Pancreas (tissue), 10 donors: ENCODE results near the gene SRRD. TPM values are rescaled to one million over a fixed set of nuclear protein-coding genes. Genes with fewer than 3 reads are reported as not detected.

Source experiments
- ATAC-seq, 4 donors: fragments of 200-7000 bp; cut with Tn5 transposase; one replicate each; pipeline versions ENCODE4 v1.8.0 to v1.9.1; 2020; ENCODE audit warnings: mild to moderate bottlenecking in 4 of 4, moderate library complexity in 4 of 4
- DNase-seq, 6 donors: peaks; one replicate each; pipeline ENCODE4 v3.0.0-alpha.2; 2020
- FAIRE-seq: peaks from 2 replicates; lab custom pipeline; 2012; peaks lifted over from hg19 to GRCh38; lab: Jason Lieb, UNC
- H3K27ac ChIP-seq, 4 donors: fragments of 200-600 bp; sonication (generic); 1 replicate in 3 of 4; 2 replicates in 1 of 4; pipeline versions ENCODE4 v1.5.0 to v1.8.0; 2020
- H3K27me3 ChIP-seq, 4 donors: fragments of 200-600 bp; one replicate each; pipeline ENCODE4 v1.8.0; 2021
- H3K36me3 ChIP-seq, 3 donors: fragments of 200-600 bp; sonication (generic) in 1 of 3; one replicate each; pipeline versions ENCODE4 v1.5.0 to v1.8.0; 2020 to 2021
- H3K4me1 ChIP-seq, 3 donors: fragments of 200-600 bp; one replicate each; pipeline ENCODE4 v1.8.0; 2021
- H3K4me3 ChIP-seq, 4 donors: fragments of 200-600 bp; sonication (generic) in 2 of 4; one replicate each; pipeline versions ENCODE4 v1.5.0 to v1.8.0; 2020 to 2021
- H3K9me3 ChIP-seq, 4 donors: fragments of 200-600 bp; one replicate each; pipeline ENCODE4 v1.8.0; 2021
- CTCF ChIP-seq, 4 donors: fragments of 200-600 bp; sonication (generic) in 3 of 4; IDR thresholded peaks; one replicate each; pipeline versions ENCODE4 v1.5.0 to v1.8.0; 2021; ENCODE audit warnings: antibody characterized with exemption in 4 of 4
- WGBS, 2 donors: extraction: QIAGEN DNeasy Blood & Tissue Kit; methylation state at CpG; one replicate each; pipeline ENCODE4 v1.1.7; 2013; 5-methylcytosine and 5-hydroxymethylcytosine counted together
- intact Hi-C, 3 donors: fragments of 100-400 bp; cut with DNase I; formaldehyde crosslinking; loops; one replicate each; pipeline versions ENCODE4 v1.11.1 to v1.14.2; 2022
- polyA plus RNA-seq, 2 donors: library from polyadenylated mRNA; stranded (reverse); fragments of 200-250 nt; gene quantifications; one replicate each; pipeline ENCODE4 v1.2.3, GENCODE V29; 2013
- total RNA-seq, 6 donors: library from RNA; stranded (reverse); fragmentation: NEBNext Ultra II Directional in 4 of 6; extraction: Animal tissue kit (Norgen Biotek cat#: 25700) in 4 of 6; gene quantifications; one replicate each; pipeline versions ENCODE4 v1.2.1 to v1.2.4, GENCODE V29; 2021 to 2023
- donor health status: healthy with polysubstance abuse.
- donor health status: DM: no; HTN: no; CAD: no; lungs with moderate emphysema.
- donor health status: DM: no; HTN: no; CAD: no.
- donor health status: control.
- donor health status: control.
- donor health status: Bipolar disorder and iron deficiency.
- donor health status: DM: yes; HTN: yes; CAD: no.
- donor health status: DM: no; HTN: no; CAD: no.
- donor health status: DM: no; HTN: no; CAD: no.
- donor health status: DM: yes; HTN: yes; CAD: no.

The SRRD gene
- total and polyA plus RNA-seq, 8 donors, result 6.3 to 13.6 (median 10.8) TPM

GRCh38 chr22:26501996-26502395, 18.3 kb downstream of the SRRD start:
- H3K36me3 ChIP-seq, result peaks cover 6 to 93% (median 65%) of the 10 kb centered on the region in 3 donors
- intact Hi-C loops, result no loop called here
- no peak overlapping the region for H3K27ac ChIP-seq
- FAIRE-seq (no peak), ATAC-seq (no peak), DNase-seq (no peak)
- H3K4me3 ChIP-seq, result no peak overlapping the region
- no peaks in the 10 kb centered on the region for H3K9me3 ChIP-seq
- H3K4me1 ChIP-seq, result no peaks in the 10 kb centered on the region
- 84% methylated on average over 2 of the region's 2 CpGs for WGBS, 2 donors
- TF ChIP-seq CTCF (IDR thresholded peaks at IDR 0.05), result no peak
- H3K27me3 ChIP-seq, result no peaks in the 10 kb centered on the region

GRCh38 chr22:26502688-26503561, 19.2 kb downstream of the SRRD start:
- ATAC-seq (peak in 3 of 4 donors; percentile 55 to 79 (median 72)), FAIRE-seq (no peak), DNase-seq (no peak)
- Histone ChIP-seq H3K9me3 (no peaks in the 10 kb centered on the region), H3K4me1 (no peaks in the 10 kb centered on the region), H3K36me3 (peaks cover 6 to 96% (median 65%) of the 10 kb centered on the region in 3 donors), H3K27me3 (no peaks in the 10 kb centered on the region), H3K4me3 (no peak overlapping the region), H3K27ac (no peak overlapping the region)
- WGBS, 2 donors, result 48 to 51% methylated on average over 3 of the region's 3 CpGs
- intact Hi-C loops, result no loop called here
- TF ChIP-seq CTCF (IDR thresholded peaks at IDR 0.05), result no peak

GRCh38 chr22:26503758-26504157, 20.1 kb downstream of the SRRD start:
- H3K4me1 ChIP-seq, result no peaks in the 10 kb centered on the region
- FAIRE-seq (no peak), DNase-seq (no peak), ATAC-seq (no peak)
- no peak for TF ChIP-seq CTCF (IDR thresholded peaks at IDR 0.05)
- H3K27me3 ChIP-seq, result no peaks in the 10 kb centered on the region
- H3K4me3 ChIP-seq, result no peak overlapping the region
- no peak overlapping the region for H3K27ac ChIP-seq
- H3K36me3 ChIP-seq, result peaks cover 6 to 97% (median 64%) of the 10 kb centered on the region in 3 donors
- H3K9me3 ChIP-seq, result no peaks in the 10 kb centered on the region
- WGBS, 2 donors, result 79 to 86% methylated on average over 1 of the region's 1 CpG
- intact Hi-C loops, result no loop called here

- DNase-seq (no peak), FAIRE-seq (no peak)
- H3K36me3 ChIP-seq, result peaks cover 6 to 68% (median 39%) of the 10 kb centered on the region in 3 donors
Measured at GRCh38 chr22:26508148-26508547, 24.5 kb downstream of the SRRD start.

More at GRCh38 chr22:26508148-26508547, 24.5 kb downstream of the SRRD start:
- ATAC-seq, result no peak
- H3K27ac ChIP-seq, result no peak overlapping the region
- no peaks in the 10 kb centered on the region for H3K27me3 ChIP-seq
- no peak for TF ChIP-seq CTCF (IDR thresholded peaks at IDR 0.05)
- peaks cover 0 to 14% (median 10%) of the 10 kb centered on the region in 3 donors for H3K4me1 ChIP-seq
- no peaks in the 10 kb centered on the region for H3K9me3 ChIP-seq
- intact Hi-C loops, result no loop called here
- no peak overlapping the region for H3K4me3 ChIP-seq
